IPS-15b (cell line): Measurements from ENCODE around the gene TREML1.

ENCODE experiments used
- H3K27me3 ChIP-seq: one replicate; pipeline ENCODE4 v1.6.1; 2013; ENCODE audit warnings: low read length; ENCODE audit not compliant: control insufficient read depth, insufficient read depth
- H3K36me3 ChIP-seq: one replicate; pipeline ENCODE4 v1.6.1; 2013; ENCODE audit warnings: low read length; ENCODE audit not compliant: control insufficient read depth, insufficient read depth
- H3K4me1 ChIP-seq: one replicate; pipeline ENCODE4 v1.6.1; 2013; ENCODE audit warnings: mild to moderate bottlenecking, low read length; ENCODE audit not compliant: control insufficient read depth, insufficient read depth
- H3K4me3 ChIP-seq: one replicate; pipeline ENCODE4 v1.5.1; 2013; ENCODE audit warnings: low read depth, low read length
- H3K9ac ChIP-seq: one replicate; pipeline ENCODE4 v1.6.1; 2013; ENCODE audit warnings: low read depth, mild to moderate bottlenecking, low read length
- H3K9me3 ChIP-seq: one replicate; pipeline ENCODE4 v1.6.1; 2013; ENCODE audit warnings: mild to moderate bottlenecking, low read length; ENCODE audit not compliant: control insufficient read depth, insufficient read depth

TREML1 gene

DNA sequence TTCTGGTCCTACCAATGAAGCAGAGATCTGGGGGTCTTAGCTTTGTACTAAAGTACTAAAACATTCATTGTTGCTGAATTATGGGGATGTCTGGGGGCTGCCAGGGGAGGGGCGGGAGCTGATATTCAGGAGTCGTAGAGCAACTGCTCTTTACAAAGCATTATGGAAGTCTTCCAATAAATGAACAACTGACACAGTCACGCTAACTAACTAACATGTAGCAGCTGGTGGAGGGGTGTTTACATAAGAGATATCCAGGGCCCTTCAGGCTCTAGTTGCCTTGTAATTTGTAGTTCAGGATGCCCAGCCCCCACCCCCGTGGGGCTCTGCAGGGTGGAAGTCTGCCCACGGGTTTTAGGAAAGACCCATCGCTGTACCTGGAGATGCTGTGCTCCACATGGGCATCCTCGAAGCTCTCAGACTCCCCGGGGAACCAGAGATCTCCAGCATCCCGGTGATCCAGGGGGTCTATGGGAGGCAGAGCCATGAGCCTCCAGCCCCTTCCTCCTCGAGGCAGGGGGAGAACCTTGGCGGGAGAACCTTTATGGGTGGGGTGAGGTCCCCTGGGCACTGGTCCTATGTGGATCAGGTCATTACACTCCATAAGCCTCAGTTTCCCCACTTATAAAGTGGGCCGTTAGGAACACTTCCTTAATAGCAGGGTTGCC lies 5.4 kb upstream of the TREML1 start:
- no peaks in the 10 kb centered on the region for H3K4me1 ChIP-seq
- H3K36me3 ChIP-seq, result no peaks in the 10 kb centered on the region
- no peaks in the 10 kb centered on the region for H3K27me3 ChIP-seq
- no peaks in the 10 kb centered on the region for H3K9me3 ChIP-seq
- no peak overlapping the region for H3K9ac ChIP-seq
- no peak overlapping the region for H3K4me3 ChIP-seq

DNA sequence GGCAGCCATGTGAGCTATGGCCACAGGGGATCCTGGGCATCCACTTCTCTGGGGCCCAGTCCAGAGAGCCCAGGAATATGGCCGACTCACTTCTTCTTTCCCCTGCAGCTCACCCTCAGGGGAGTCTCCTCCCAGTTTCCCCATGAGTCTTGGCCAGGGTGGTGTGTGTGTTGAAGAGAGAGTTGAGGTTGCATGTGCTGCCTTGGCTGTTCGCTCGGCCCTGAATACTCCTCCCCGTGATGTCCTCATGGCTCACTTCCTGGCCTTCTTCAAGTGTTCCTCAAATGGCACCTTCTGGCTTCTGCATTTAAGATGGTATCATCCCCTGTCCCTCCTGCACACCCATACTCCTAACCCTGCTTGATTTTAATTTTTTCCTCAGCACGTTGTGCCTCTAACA lies 3.2 kb upstream of the TREML1 start:
- Histone ChIP-seq H3K27me3 (no peaks in the 10 kb centered on the region), H3K36me3 (no peaks in the 10 kb centered on the region), H3K4me1 (no peaks in the 10 kb centered on the region), H3K9me3 (no peaks in the 10 kb centered on the region), H3K9ac (no peak overlapping the region), H3K4me3 (no peak overlapping the region)

DNA sequence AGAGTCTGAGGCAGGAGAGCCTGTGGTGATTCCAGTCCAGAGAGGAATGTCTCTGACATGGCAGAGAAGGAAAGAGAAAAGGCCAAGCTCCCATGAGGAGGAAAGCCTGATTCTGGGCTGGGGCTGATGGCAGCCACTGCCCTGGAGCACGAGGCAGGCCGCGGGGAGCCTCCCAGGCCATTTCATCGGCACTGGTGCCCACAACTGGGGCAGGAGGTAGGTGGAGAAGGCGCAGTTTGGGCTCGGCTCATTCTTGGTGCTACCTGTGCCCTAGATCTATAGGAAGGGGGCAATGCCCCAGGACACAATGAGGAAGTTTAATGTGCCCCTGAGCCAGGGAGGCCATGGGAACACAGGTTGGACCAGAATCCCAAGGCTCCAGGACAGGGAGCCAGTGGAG lies 2.6 kb upstream of the TREML1 start:
- no peaks in the 10 kb centered on the region for H3K27me3 ChIP-seq
- no peak overlapping the region for H3K9ac ChIP-seq
- H3K9me3 ChIP-seq, result no peaks in the 10 kb centered on the region
- H3K4me3 ChIP-seq, result no peak overlapping the region
- no peaks in the 10 kb centered on the region for H3K36me3 ChIP-seq
- H3K4me1 ChIP-seq, result no peaks in the 10 kb centered on the region

DNA sequence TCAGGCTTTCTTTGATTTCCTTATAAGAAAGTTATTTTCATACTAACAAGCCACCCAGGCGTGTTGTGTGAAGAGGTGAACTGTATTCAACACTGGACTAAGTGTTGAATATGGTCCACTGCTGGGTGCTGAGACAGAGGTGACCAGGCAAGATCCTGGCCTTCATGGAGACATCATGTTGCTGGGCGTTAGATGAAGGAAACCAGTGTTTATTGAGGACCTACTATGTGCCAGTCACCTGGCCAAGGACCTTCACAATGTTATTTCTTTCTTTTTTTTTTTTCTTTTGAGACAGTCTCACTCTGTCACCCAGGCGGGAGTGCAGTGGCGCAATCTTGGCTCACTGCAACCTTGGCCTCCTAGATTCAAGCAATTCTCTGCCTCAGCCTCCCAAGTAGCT lies 1.9 kb upstream of the TREML1 start:
- no peaks in the 10 kb centered on the region for H3K36me3 ChIP-seq
- no peaks in the 10 kb centered on the region for H3K9me3 ChIP-seq
- H3K27me3 ChIP-seq, result no peaks in the 10 kb centered on the region
- H3K4me1 ChIP-seq, result no peaks in the 10 kb centered on the region
- H3K9ac ChIP-seq, result no peak overlapping the region
- H3K4me3 ChIP-seq, result no peak overlapping the region

DNA sequence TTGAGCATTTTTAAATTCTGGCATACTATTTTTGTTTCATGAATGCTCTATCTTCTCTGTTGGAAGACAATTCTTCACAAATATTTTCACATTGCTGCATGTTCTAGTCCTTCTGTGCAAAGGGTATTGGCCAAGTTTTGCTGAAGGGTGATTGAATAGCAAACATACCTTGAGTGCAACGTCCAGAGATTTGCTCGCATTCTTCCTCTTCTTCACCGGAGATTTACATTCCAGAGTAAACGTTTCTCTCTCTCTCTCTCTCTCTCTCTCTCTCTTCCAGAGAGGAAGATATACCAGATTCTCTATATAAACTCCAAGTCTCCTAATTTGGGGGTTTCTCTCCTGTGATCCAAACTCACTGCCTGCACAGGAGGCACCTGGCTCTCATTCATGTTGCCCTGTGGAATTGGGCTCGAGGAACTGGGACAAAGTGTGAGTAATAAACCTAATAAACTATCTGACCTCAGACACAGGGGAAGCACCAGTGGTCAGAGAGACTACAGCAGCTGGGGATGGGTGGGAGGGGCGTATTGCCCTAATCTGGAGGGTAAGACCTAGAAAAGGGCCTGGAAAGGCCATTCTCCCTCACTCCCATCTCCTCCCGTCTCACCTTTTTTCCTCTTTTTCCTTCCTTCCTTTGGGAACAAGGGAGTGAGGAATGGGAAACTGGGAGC lies 1.1 kb upstream of the TREML1 start:
- Histone ChIP-seq H3K36me3 (no peaks in the 10 kb centered on the region), H3K4me1 (no peaks in the 10 kb centered on the region), H3K9me3 (no peaks in the 10 kb centered on the region), H3K27me3 (no peaks in the 10 kb centered on the region), H3K4me3 (no peak overlapping the region), H3K9ac (no peak overlapping the region)

DNA sequence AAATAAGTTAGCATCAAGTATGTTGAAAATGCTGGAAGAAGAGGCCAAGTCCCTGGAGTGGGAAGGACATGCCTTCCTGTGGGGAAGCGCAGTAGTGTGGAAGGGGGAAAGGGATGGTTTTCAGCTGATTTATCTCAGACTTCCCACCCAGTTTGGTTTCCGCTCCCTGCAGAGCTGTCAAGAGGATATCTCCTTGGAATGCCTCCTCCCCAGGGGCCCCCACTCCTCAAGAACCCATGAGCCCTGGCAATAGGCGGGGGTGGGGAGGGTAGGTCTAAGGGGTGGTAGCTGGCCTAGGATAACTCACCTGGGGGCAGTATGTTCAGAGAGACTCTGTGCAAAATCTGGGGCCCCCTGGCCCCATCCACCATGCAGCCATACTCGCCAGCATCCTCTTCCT lies 696 bp downstream of the TREML1 start:
- no peaks in the 10 kb centered on the region for H3K36me3 ChIP-seq
- H3K9ac ChIP-seq, result no peak overlapping the region
- no peaks in the 10 kb centered on the region for H3K27me3 ChIP-seq
- no peaks in the 10 kb centered on the region for H3K4me1 ChIP-seq
- H3K4me3 ChIP-seq, result no peak overlapping the region
- no peaks in the 10 kb centered on the region for H3K9me3 ChIP-seq

DNA sequence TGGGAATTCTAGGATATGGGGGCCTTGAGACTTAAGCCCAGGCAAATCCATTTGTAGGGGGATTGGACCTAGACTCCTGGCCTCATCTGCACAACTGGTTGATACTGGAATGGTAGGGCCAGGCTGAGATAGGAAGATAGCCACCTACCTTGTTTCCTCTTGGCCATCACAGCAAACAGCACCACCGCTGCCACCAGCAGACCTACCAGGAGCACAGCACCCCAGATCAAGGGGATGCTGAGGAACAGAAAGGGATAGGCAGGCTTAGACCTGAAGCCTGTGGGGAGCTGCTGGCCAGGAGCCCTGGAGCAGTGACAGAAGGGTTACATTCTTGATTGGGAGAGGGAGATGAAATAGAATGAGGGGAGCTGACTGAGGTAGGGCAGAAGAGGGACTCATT lies 3.5 kb downstream of the TREML1 start:
- Histone ChIP-seq H3K9me3 (no peaks in the 10 kb centered on the region), H3K4me3 (no peak overlapping the region), H3K27me3 (no peaks in the 10 kb centered on the region), H3K36me3 (no peaks in the 10 kb centered on the region), H3K9ac (no peak overlapping the region), H3K4me1 (no peaks in the 10 kb centered on the region)

DNA sequence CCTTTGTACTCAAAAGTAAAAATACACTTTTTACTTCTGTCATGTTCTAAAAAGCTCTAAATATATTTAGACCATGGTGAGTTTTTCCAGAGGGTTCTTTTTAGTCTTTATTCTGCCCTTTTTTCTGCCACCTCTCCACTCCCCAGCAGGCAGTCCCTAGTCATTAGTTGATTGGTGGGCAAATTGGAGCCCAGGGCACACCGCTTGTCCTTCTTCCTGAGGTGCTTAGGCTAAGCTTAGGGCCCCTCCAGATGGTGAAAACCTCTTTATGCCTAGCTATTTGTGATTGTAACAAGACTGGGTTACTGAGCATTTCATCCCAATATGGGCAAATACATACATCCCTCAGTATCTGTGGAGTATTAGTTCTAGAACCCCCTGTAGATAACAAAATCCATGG lies 6.2 kb downstream of the TREML1 start:
- no peaks in the 10 kb centered on the region for H3K4me1 ChIP-seq
- no peaks in the 10 kb centered on the region for H3K27me3 ChIP-seq
- H3K9me3 ChIP-seq, result no peaks in the 10 kb centered on the region
- no peak overlapping the region for H3K4me3 ChIP-seq
- no peak overlapping the region for H3K9ac ChIP-seq
- H3K36me3 ChIP-seq, result no peaks in the 10 kb centered on the region

DNA sequence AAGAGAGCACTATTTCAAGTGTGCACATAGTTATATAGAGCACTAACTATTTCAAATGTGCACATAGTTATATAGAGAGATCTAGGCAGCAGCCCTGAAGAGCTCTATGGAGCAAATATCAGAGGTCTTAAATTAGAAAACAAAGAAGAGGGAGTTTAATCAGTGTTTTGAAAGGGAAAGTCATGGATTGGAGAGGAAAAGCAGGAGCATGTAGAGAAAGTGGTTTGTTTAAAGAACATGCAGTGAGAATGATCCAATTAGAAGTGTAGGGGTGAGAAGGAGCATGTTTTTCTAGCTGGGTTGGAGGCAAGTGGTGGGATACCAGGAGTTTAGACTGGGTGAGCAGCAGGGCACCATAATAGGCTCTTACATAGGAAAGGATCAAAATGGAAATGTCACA lies 17.2 kb downstream of the TREML1 start:
- no peak overlapping the region for H3K9ac ChIP-seq
- H3K27me3 ChIP-seq, result no peaks in the 10 kb centered on the region
- no peaks in the 10 kb centered on the region for H3K36me3 ChIP-seq
- H3K4me1 ChIP-seq, result peaks cover 3% of the 10 kb centered on the region
- H3K4me3 ChIP-seq, result no peak overlapping the region
- H3K9me3 ChIP-seq, result no peaks in the 10 kb centered on the region

DNA sequence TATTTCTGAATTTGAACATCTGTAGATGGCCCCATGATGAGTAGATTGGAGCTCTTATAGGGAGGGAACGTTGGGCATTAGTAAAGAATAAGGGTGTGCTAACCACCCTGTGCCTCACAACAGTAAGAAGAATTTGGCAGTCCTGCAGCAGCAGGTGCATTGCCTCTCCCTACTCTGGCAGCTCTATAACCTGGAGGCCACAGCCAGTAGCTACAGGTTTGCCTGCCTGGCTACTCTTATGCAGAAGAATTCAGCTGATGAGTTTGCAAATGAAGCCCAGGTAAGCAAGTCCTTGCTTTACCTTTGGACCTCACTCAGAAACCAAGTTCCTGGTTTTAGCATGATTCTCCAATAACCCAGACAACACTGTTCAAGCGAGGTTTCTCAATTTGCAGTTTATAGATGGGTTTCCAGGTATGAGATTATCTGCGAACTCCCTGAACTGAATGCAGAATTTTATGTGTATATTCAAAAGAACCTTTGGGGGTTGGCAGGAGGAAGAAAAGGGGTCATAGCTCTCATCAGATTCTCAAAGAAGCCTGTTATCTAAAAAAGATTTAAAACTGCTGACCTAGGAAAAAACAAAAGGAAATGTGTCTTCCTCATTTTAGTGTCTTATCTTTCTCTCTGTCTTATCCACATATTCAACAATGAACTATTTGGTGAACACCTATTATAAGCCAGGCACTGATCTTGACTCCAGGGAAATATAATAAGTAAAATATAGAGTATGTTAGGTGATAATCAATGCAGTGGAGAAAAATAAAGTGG lies 18.9 kb downstream of the TREML1 start:
- Histone ChIP-seq H3K27me3 (no peaks in the 10 kb centered on the region), H3K9me3 (no peaks in the 10 kb centered on the region), H3K9ac (no peak overlapping the region), H3K4me1 (peaks cover 3% of the 10 kb centered on the region), H3K36me3 (no peaks in the 10 kb centered on the region), H3K4me3 (no peak overlapping the region)

DNA sequence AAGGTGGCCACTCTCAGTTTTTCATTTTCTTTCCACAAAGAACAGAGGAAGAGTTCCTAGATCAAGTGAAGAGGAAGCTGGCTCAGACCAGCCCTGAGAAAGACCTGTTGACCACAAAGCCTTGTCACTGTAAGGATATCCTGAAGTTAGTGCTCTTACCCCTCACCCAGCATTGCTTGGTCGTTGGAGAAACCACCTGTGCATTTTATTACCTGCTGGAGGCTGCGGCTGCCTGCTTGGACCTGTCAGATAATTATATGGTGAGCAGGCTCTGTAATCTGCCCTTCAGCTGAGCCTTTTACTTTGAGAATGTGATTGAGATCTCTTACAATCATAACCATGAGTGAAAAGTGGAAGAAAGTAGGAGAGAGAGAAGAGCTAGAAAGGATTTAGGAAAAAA lies 21.9 kb downstream of the TREML1 start:
- H3K9ac ChIP-seq, result no peak overlapping the region
- H3K9me3 ChIP-seq, result no peaks in the 10 kb centered on the region
- H3K27me3 ChIP-seq, result no peaks in the 10 kb centered on the region
- H3K4me1 ChIP-seq, result peaks cover 3% of the 10 kb centered on the region
- H3K4me3 ChIP-seq, result no peak overlapping the region
- H3K36me3 ChIP-seq, result no peaks in the 10 kb centered on the region

DNA sequence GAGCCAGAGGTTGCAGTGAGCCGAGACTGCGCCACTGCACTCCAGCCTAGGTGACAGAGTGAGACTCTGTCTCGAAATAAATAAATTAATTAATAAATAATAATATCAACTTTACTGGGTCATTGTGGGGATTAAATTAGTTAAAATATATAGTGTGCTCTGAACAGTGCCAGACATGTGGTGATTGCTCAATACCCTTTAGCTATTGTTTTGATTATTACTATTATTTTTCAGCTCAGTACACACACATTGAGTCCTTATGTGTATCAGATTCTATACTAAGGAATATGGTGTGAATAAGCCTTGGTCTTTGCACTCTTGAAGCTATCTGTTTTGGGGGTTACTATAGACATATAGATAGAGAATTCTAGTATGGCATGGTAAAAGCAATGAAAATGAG lies 28.9 kb downstream of the TREML1 start:
- no peaks in the 10 kb centered on the region for H3K9me3 ChIP-seq
- H3K9ac ChIP-seq, result no peak overlapping the region
- no peaks in the 10 kb centered on the region for H3K4me1 ChIP-seq
- H3K4me3 ChIP-seq, result no peak overlapping the region
- no peaks in the 10 kb centered on the region for H3K27me3 ChIP-seq
- no peaks in the 10 kb centered on the region for H3K36me3 ChIP-seq
